K562 (cell line): ENCODE data around the gene MARK3. TPM values are rescaled to one million over a fixed set of nuclear protein-coding genes. Genes with fewer than 3 reads are reported as not detected.

ENCODE experiments used
- ATAC-seq: fragments of 200-7000 bp; cut with Tn5 transposase; 3 replicates; pipeline ENCODE4 v1.9.1; 2020; ENCODE audit warnings: moderate library complexity
- BruUV-seq: library from RNA; stranded (reverse); fragments of 400-500 nt; replicated peaks from 2 replicates; lab custom pipeline; 2021; lab: Mats Ljungman, UMichigan
- CTCF ChIA-PET: fragments of 300-600 bp; formaldehyde crosslinking; extraction: SDS; loops from one replicate; lab custom pipeline; 2021; ENCODE audit warnings: low intra/inter-chr PET ratio; lab: Yijun Ruan, JAX
- POLR2A ChIA-PET: fragments of 300-600, 350-650 bp; sonication (Branson Sonifier 250); formaldehyde crosslinking; extraction: SDS; loops from one replicate; lab custom pipeline; 2021; ENCODE audit warnings: antibody characterized with exemption, inconsistent platforms; lab: Yijun Ruan, JAX
- DNase-seq, 4 experiments: peaks; one replicate each; pipeline versions ENCODE4 v3.0.0 to v3.0.0-alpha.2; 2011 to 2018; ENCODE audit warnings: low spot score in 3 of 4, mixed read lengths in 3 of 4; ENCODE audit errors: extremely low read depth in 1 of 4
- FAIRE-seq: peaks from 2 replicates; lab custom pipeline; 2011; peaks lifted over from hg19 to GRCh38; lab: Jason Lieb, UNC
- H2AFZ ChIP-seq: 2 replicates; pipeline ENCODE4 v1.6.0; 2011; ENCODE audit warnings: low read depth, low read length, control low read depth, inconsistent platforms
- H3K27ac ChIP-seq: fragments of 200-600 bp; 3 replicates; pipeline ENCODE4 v1.8.0; 2011; ENCODE audit warnings: low read depth, mild to moderate bottlenecking, control low read depth, inconsistent platforms, low read length, moderate library complexity, mixed read lengths; ENCODE audit errors: extremely low read depth
- H3K27me3 ChIP-seq, 2 experiments: fragments of 300-600 bp in 1 of 2; 2 replicates in 1 of 2; 3 replicates in 1 of 2; pipeline versions ENCODE4 v1.6.0 to v1.8.0; 2011; ENCODE audit warnings: inconsistent platforms in 2 of 2, low read length in 2 of 2, mild to moderate bottlenecking in 1 of 2, mixed read lengths in 1 of 2, moderate library complexity in 1 of 2; ENCODE audit not compliant: control insufficient read depth in 2 of 2, insufficient read depth in 2 of 2
- H3K36me3 ChIP-seq: fragments of 300-600 bp; 3 replicates; pipeline ENCODE4 v1.8.0; 2011; ENCODE audit warnings: mild to moderate bottlenecking, low read length, inconsistent platforms; ENCODE audit not compliant: control insufficient read depth, insufficient read depth
- H3K4me1 ChIP-seq, 2 experiments: fragments of 200-600 bp in 1 of 2; replicated peaks in 1 of 2; 2 replicates in 1 of 2; 3 replicates in 1 of 2; pipeline versions ENCODE4 v1.5.1 to v1.8.0; 2011; ENCODE audit warnings: inconsistent platforms in 2 of 2, low read length in 2 of 2, mild to moderate bottlenecking in 1 of 2, mixed read lengths in 1 of 2, moderate library complexity in 1 of 2; ENCODE audit not compliant: control insufficient read depth in 2 of 2, insufficient read depth in 2 of 2
- H3K4me2 ChIP-seq: 2 replicates; pipeline ENCODE4 v1.6.1; 2011; ENCODE audit warnings: low read length, control low read depth, inconsistent platforms, mixed read lengths; ENCODE audit not compliant: insufficient read depth
- H3K4me3 ChIP-seq: fragments of 200-600 bp; sonication (generic), shearing (Covaris generic); 2 replicates; pipeline ENCODE4 v1.5.1; 2016; ENCODE audit warnings: control low read depth, inconsistent platforms
- H3K79me2 ChIP-seq: fragments of 200-600 bp; 3 replicates; pipeline ENCODE4 v1.8.0; 2011; ENCODE audit warnings: low read length, inconsistent platforms; ENCODE audit not compliant: control insufficient read depth, insufficient read depth
- H3K9ac ChIP-seq, 2 experiments: 2 replicates each; pipeline versions ENCODE4 v1.6.0 to v1.6.1; 2011; ENCODE audit warnings: low read depth in 2 of 2, low read length in 2 of 2, control low read depth in 1 of 2, inconsistent platforms in 1 of 2, mild to moderate bottlenecking in 1 of 2, mixed read lengths in 1 of 2; ENCODE audit not compliant: insufficient read depth in 1 of 2
- H3K9me1 ChIP-seq: one replicate; pipeline ENCODE4 v1.6.0; 2011; ENCODE audit warnings: inconsistent platforms, mild to moderate bottlenecking, low read length, moderate library complexity; ENCODE audit not compliant: control insufficient read depth, insufficient read depth
- H3K9me3 ChIP-seq: replicated peaks from 2 replicates; pipeline ENCODE4 v1.5.1; 2011; ENCODE audit warnings: low read depth, low read length, inconsistent platforms; ENCODE audit not compliant: control insufficient read depth, insufficient read depth
- H4K20me1 ChIP-seq: replicated peaks from 2 replicates; pipeline ENCODE4 v1.6.1; 2011; ENCODE audit warnings: low read length, inconsistent platforms, mixed read lengths; ENCODE audit not compliant: control insufficient read depth, insufficient read depth
- CHCHD3 ChIP-seq: fragments of 250-450 bp; sonication (Bioruptor Pico); IDR thresholded peaks from 2 replicates; pipeline ENCODE4 v2.1.2; 2022; ENCODE audit warnings: mild to moderate bottlenecking
- JUNB ChIP-seq: fragments of 450-650 bp; formaldehyde crosslinking; conservative IDR thresholded peaks from 2 replicates; pipeline ENCODE4 v1.4.0; 2020; ENCODE audit warnings: mild to moderate bottlenecking
- ZBTB2 ChIP-seq: fragments of 450-650 bp; IDR thresholded peaks from 2 replicates; pipeline ENCODE4 v1.6.1; 2016; ENCODE audit warnings: antibody characterized with exemption
- ZBTB34 ChIP-seq: fragments of 250-450 bp; sonication (Bioruptor Pico); IDR thresholded peaks from 2 replicates; pipeline ENCODE4 v1.8.0; 2021; ENCODE audit warnings: mild to moderate bottlenecking, moderate library complexity
- WGBS: fragments of 100-300 bp; shearing (Covaris generic); methylation state at CpG from one replicate; pipeline ENCODE4 v1.1.6; 2016; ENCODE audit warnings: low coverage, mixed read lengths; ENCODE audit not compliant: insufficient coverage; ENCODE audit errors: missing lambda C conversion rate; 5-methylcytosine and 5-hydroxymethylcytosine counted together
- in situ Hi-C: fragments of 300-500 bp; cut with MboI; formaldehyde crosslinking; loops from 4 replicates; pipeline ENCODE4 v1.15.0; 2018; ENCODE audit warnings: inconsistent platforms, mixed read lengths
- intact Hi-C: fragments of 100-400 bp; cut with micrococcal nuclease; formaldehyde crosslinking; loops from 2 replicates; pipeline ENCODE4 v1.14.2; 2022
- polyA plus RNA-seq, 8 experiments: library from polyadenylated mRNA; depleted of rRNA in 4 of 8; stranded (reverse) in 5 of 8; unstranded in 3 of 8; fragments of >200 nt; fragmentation: Nextera tagmentation in 2 of 8; fragmentation: Illumina TruSeq in 1 of 8; extraction: Ambion mirVana in 2 of 8; extraction: Trizol in 1 of 8; gene quantifications; 2 replicates each; pipeline versions ENCODE4 v1.2.1 to v1.2.3, GENCODE V29; 2011 to 2014; ENCODE audit warnings: inconsistent platforms in 1 of 8, missing spikeins in 1 of 8
- total RNA-seq, 7 experiments: library from RNA; depleted of rRNA in 6 of 7; stranded (reverse); fragments of >200 nt in 6 of 7; fragmentation: Illumina TruSeq in 2 of 7; extraction: Trizol in 2 of 7; gene quantifications; 2 replicates each; pipeline versions ENCODE4 v1.2.1 to v1.2.3, GENCODE V29; 2011 to 2021; ENCODE audit warnings: low replicate concordance in 1 of 7

The MARK3 gene
- total and polyA plus RNA-seq, 9 of the 15 experiments (the other 6 are each of a cell fraction or from before 2014, with no cell fraction given), result 10.1 to 68.7 (median 56.3) TPM

GRCh38 chr14:103346286-103346685 lies 38.9 kb upstream of the MARK3 start:
- H3K27me3 ChIP-seq, result no peaks in the 10 kb centered on the region
- TF ChIP-seq ZBTB34 (CRISPR knock-in tag) (no peak), JUNB (CRISPR knock-in tag) (no peak), ZBTB2 (no peak), CHCHD3 (CRISPR knock-in tag) (0 out of 2 replicates have a peak, but pooled peaks have one; percentile 26)
- no peak overlapping the region for H3K4me3 ChIP-seq
- intact Hi-C loops (no loop called here), in situ Hi-C loops (no loop called here)
- DNase-seq (no peak), ATAC-seq (no peak), FAIRE-seq (no peak)
- H3K9ac ChIP-seq, result no peak overlapping the region
- H3K27ac ChIP-seq, result no peak overlapping the region
- ChIA-PET CTCF (no interaction called here), POLR2A (interaction anchor here (0.7 to 9.2 kb wide), 9 partner anchors 9 to 538 kb away, joined by 3 to 98 read pairs (median 6); partner anchors contain the start of gene EIF5)
- no peaks in the 10 kb centered on the region; the same call in 1 of the 2 replicates for H4K20me1 ChIP-seq
- no TSS peak for BruUV-seq
- no peak overlapping the region for H3K4me2 ChIP-seq
- peaks cover 0 to 5% of the 10 kb centered on the region in 2 experiments; a peak in 3 of 5 replicates for H3K4me1 ChIP-seq
- no peaks in the 10 kb centered on the region for H3K9me3 ChIP-seq
- H3K9me1 ChIP-seq, result no peaks in the 10 kb centered on the region
- no peaks in the 10 kb centered on the region for H3K79me2 ChIP-seq
- H2AFZ ChIP-seq, result no peak overlapping the region
- WGBS, result 34% methylated on average over 3 of the region's 3 CpGs
- H3K36me3 ChIP-seq, result peaks cover 37% of the 10 kb centered on the region
